Choroid plexus epithelial cell (primary cell): ENCODE data around the gene CTSH.
A peak's percentile ranks its signal among the peaks of the same experiment; 100 is the strongest.

Source experiments
- DNase-seq: peaks from one replicate; pipeline ENCODE4 v3.0.0-alpha.2; 2010; ENCODE audit warnings: low read depth
- H3K4me3 ChIP-seq: 2 replicates; pipeline ENCODE4 v1.5.1; 2011; ENCODE audit warnings: low read depth, mild to moderate bottlenecking, control low read depth, low read length, moderate library complexity
- CTCF ChIP-seq: conservative IDR thresholded peaks from 2 replicates; pipeline ENCODE4 v1.5.1; 2011; ENCODE audit warnings: low read depth, mild to moderate bottlenecking, control low read depth, inconsistent platforms, low read length, moderate library complexity

The CTSH gene

GRCh38 chr15:78960308-78960707 lies 15.5 kb upstream of the CTSH start:
- TF ChIP-seq CTCF = no peak
- no peak overlapping the region for H3K4me3 ChIP-seq
- DNase-seq = no peak

GRCh38 chr15:78959360-78959759 lies 14.5 kb upstream of the CTSH start:
- DNase-seq = no peak
- H3K4me3 ChIP-seq = no peak overlapping the region
- TF ChIP-seq CTCF = no peak

GRCh38 chr15:78957416-78958093 lies 12.7 kb upstream of the CTSH start:
- TF ChIP-seq CTCF = no peak
- H3K4me3 ChIP-seq = no peak overlapping the region
- DNase-seq = no peak

GRCh38 chr15:78956937-78957336 lies 12.1 kb upstream of the CTSH start:
- no peak for TF ChIP-seq CTCF
- DNase-seq = no peak
- H3K4me3 ChIP-seq = no peak overlapping the region

- TF ChIP-seq CTCF = no peak
- H3K4me3 ChIP-seq = no peak overlapping the region
- no peak for DNase-seq
Measured at GRCh38 chr15:78955355-78955754, 10.5 kb upstream of the CTSH start.

GRCh38 chr15:78951841-78952238 lies 7.0 kb upstream of the CTSH start:
- TF ChIP-seq CTCF = no peak
- H3K4me3 ChIP-seq = no peak overlapping the region
- peak; percentile 28 for DNase-seq
